Measurements from ENCODE around the gene PTOV1.

The PTOV1 gene

DNA sequence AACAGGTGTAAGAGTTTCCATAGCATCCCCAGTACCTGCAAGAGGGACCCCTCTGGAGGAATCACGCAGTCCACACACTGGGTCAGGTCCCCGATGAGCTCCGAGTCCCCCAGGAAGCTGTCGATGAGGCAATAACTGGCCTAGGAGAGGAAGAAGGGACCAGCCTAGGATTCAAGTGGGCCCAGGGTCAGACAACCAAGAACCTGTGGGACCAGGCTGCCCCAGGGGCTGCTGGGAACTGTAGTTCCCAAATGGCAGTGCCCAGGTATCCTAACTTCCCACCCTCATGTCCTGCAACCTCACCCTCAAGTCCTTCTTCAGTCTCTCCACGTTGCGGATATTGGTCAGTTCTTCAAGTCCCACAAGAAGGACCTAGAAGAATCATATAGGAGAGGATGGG lies 39.6 kb upstream of the PTOV1 start:
- Histone ChIP-seq H3K9me3 (ENCODE audit: control extremely low read depth in 1 of 5, control insufficient read depth in 4 of 5, insufficient read depth in 2 of 5, low read depth in 1 of 5, low read length in 4 of 5) (no peaks in the 10 kb centered on the region), H3K4me1 (ENCODE audit: control extremely low read depth in 1 of 4, control insufficient read depth in 4 of 4, insufficient read depth in 4 of 4, low read length in 3 of 4) (peaks cover 9 to 51% (median 36%) of the 10 kb centered on the region in 4 experiments), H3K36me3 (ENCODE audit: control insufficient read depth in 4 of 4, insufficient read depth in 4 of 4, low read length in 3 of 4) (peaks cover 0 to 4% (median 2%) of the 10 kb centered on the region in 4 experiments), H3K27me3 (replicated peaks in 2 of 5; ENCODE audit: control insufficient read depth in 4 of 5, insufficient read depth in 5 of 5, low read length in 4 of 5) (no peaks in the 10 kb centered on the region), H3K27ac (ENCODE audit: insufficient read depth in 1 of 2, low read depth in 1 of 2, low read length in 2 of 2, poor library complexity in 1 of 2, severe bottlenecking in 2 of 2) (no peak overlapping the region), H3K4me3 (ENCODE audit: control insufficient read depth in 1 of 7, extremely low read depth in 1 of 7, insufficient read depth in 4 of 7, low read depth in 2 of 7, low read length in 6 of 7) (no peak overlapping the region)
- CTCF ChIA-PET: interaction anchor here (1.2 to 3.5 kb wide), 4 partner anchors 37 to 122 kb away, joined by 3 to 8 read pairs (median 5); partner anchors contain the start of genes ADM5 and PTOV1
- POLR2A ChIA-PET: no interaction called here
- 92% methylated on average over 6 of the region's 6 CpGs for WGBS (ENCODE audit: insufficient coverage)
- no peak for DNase-seq

DNA sequence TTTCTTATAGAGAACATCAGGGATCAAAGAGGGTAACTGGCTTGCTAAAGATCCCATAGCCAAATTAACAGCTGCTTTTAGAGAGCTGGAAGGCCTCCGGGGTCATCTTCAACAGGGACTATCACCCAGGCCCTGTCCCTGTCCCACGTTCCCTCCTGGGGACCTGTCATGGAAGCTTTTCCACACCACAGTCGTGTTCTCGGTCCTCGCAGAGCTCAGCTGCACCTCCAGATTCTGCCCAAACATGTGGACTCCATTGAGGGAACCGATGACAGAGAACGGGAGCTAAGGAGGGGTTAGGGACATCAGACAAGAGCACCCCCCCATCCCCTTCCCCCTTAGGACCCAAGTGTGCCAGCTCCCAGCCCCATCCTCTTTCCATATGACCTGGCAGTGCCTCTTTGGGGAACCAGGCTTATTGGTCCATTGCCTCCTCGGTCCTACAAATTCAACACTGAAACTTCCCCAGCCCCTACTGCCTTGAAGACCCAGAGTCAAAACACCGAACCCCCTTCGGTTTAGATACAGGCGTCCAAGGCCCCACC lies 38.4 kb upstream of the PTOV1 start:
- CTCF ChIA-PET: interaction anchor here (1.2 to 3.5 kb wide), 3 partner anchors 38 to 124 kb away, joined by 3 to 8 read pairs (median 5); partner anchors contain the start of genes ADM5 and PTOV1
- Histone ChIP-seq H3K27me3 (replicated peaks in 2 of 5; ENCODE audit: control insufficient read depth in 4 of 5, insufficient read depth in 5 of 5, low read length in 4 of 5) (no peaks in the 10 kb centered on the region), H3K36me3 (ENCODE audit: control insufficient read depth in 4 of 4, insufficient read depth in 4 of 4, low read length in 3 of 4) (peaks cover 0 to 4% (median 0%) of the 10 kb centered on the region in 4 experiments), H3K4me3 (ENCODE audit: control insufficient read depth in 1 of 7, extremely low read depth in 1 of 7, insufficient read depth in 4 of 7, low read depth in 2 of 7, low read length in 6 of 7) (peak overlapping the region; percentile 60 to 100 (median 87)), H3K9me3 (ENCODE audit: control extremely low read depth in 1 of 5, control insufficient read depth in 4 of 5, insufficient read depth in 2 of 5, low read depth in 1 of 5, low read length in 4 of 5) (no peaks in the 10 kb centered on the region), H3K27ac (ENCODE audit: insufficient read depth in 1 of 2, low read depth in 1 of 2, low read length in 2 of 2, poor library complexity in 1 of 2, severe bottlenecking in 2 of 2) (peak overlapping the region; percentile 99), H3K4me1 (ENCODE audit: control extremely low read depth in 1 of 4, control insufficient read depth in 4 of 4, insufficient read depth in 4 of 4, low read length in 3 of 4) (peaks cover 9 to 49% (median 29%) of the 10 kb centered on the region in 4 experiments)
- POLR2A ChIA-PET: interaction anchor here (0.6 to 1.6 kb wide), 4 partner anchors 38 to 138 kb away, joined by 3 to 9 read pairs (median 4); partner anchors contain the start of genes AKT1S1, PTOV1 and TBC1D17
- WGBS (ENCODE audit: insufficient coverage): 51% methylated on average over 11 of the region's 11 CpGs
- DNase-seq: no peak

GRCh38 chr19:49812997-49813861 lies 37.7 kb upstream of the PTOV1 start, which contains the start of gene FUZ:
Gene FUZ, minus strand, starts transcription at chr19:49813292. Its CDS starts 186 bp downstream, at chr19:49813106.
- ChIA-PET CTCF (interaction anchor here (0.7 to 3.5 kb wide), 5 partner anchors 31 to 96 kb away, joined by 3 to 8 read pairs (median 3); partner anchors contain the start of gene PTOV1), POLR2A (interaction anchor here (0.6 to 1.6 kb wide), 5 partner anchors 37 to 138 kb away, joined by 3 to 9 read pairs (median 3); partner anchors contain the start of genes AKT1S1, PTOV1 and TBC1D17)
- H3K36me3 ChIP-seq (ENCODE audit: control insufficient read depth in 4 of 4, insufficient read depth in 4 of 4, low read length in 3 of 4): no peaks in the 10 kb centered on the region
- no peaks in the 10 kb centered on the region for H3K27me3 ChIP-seq (replicated peaks in 2 of 5; ENCODE audit: control insufficient read depth in 4 of 5, insufficient read depth in 5 of 5, low read length in 4 of 5)
- no peaks in the 10 kb centered on the region for H3K9me3 ChIP-seq (ENCODE audit: control extremely low read depth in 1 of 5, control insufficient read depth in 4 of 5, insufficient read depth in 2 of 5, low read depth in 1 of 5, low read length in 4 of 5)
- peak within 1 kb of the TSS; percentile 99 for H3K27ac ChIP-seq (ENCODE audit: insufficient read depth in 1 of 2, low read depth in 1 of 2, low read length in 2 of 2, poor library complexity in 1 of 2, severe bottlenecking in 2 of 2)
- H3K4me1 ChIP-seq (ENCODE audit: control extremely low read depth in 1 of 4, control insufficient read depth in 4 of 4, insufficient read depth in 4 of 4, low read length in 3 of 4): peaks cover 6 to 42% (median 22%) of the 10 kb centered on the region in 4 experiments
- peak within 1 kb of the TSS; percentile 60 to 100 (median 87) for H3K4me3 ChIP-seq (ENCODE audit: control insufficient read depth in 1 of 7, extremely low read depth in 1 of 7, insufficient read depth in 4 of 7, low read depth in 2 of 7, low read length in 6 of 7)
- peak; percentile 99 to 100 (median 99) for DNase-seq
- WGBS (ENCODE audit: insufficient coverage): 0% methylated on average over 28 of the region's 45 CpGs

- Histone ChIP-seq H3K4me1 (ENCODE audit: control extremely low read depth in 1 of 4, control insufficient read depth in 4 of 4, insufficient read depth in 4 of 4, low read length in 3 of 4) (peaks cover 6 to 41% (median 24%) of the 10 kb centered on the region in 4 experiments), H3K4me3 (ENCODE audit: control insufficient read depth in 1 of 7, extremely low read depth in 1 of 7, insufficient read depth in 4 of 7, low read depth in 2 of 7, low read length in 6 of 7) (peak overlapping the region in 4 of 7 experiments; percentile 86 to 94 (median 89))
Observed at GRCh38 chr19:49814010-49814409, 36.9 kb upstream of the PTOV1 start.

GRCh38 chr19:49816590-49816989 lies 34.4 kb upstream of the PTOV1 start:
- Histone ChIP-seq H3K27ac (ENCODE audit: insufficient read depth in 1 of 2, low read depth in 1 of 2, low read length in 2 of 2, poor library complexity in 1 of 2, severe bottlenecking in 2 of 2) (peak overlapping the region; percentile 97 to 99), H3K4me1 (ENCODE audit: control extremely low read depth in 1 of 4, control insufficient read depth in 4 of 4, insufficient read depth in 4 of 4, low read length in 3 of 4) (peaks cover 3 to 36% (median 25%) of the 10 kb centered on the region in 4 experiments), H3K27me3 (replicated peaks in 2 of 5; ENCODE audit: control insufficient read depth in 4 of 5, insufficient read depth in 5 of 5, low read length in 4 of 5) (no peaks in the 10 kb centered on the region), H3K4me3 (ENCODE audit: control insufficient read depth in 1 of 7, extremely low read depth in 1 of 7, insufficient read depth in 4 of 7, low read depth in 2 of 7, low read length in 6 of 7) (peak overlapping the region in 2 of 7 experiments; percentile 77 to 99), H3K36me3 (ENCODE audit: control insufficient read depth in 4 of 4, insufficient read depth in 4 of 4, low read length in 3 of 4) (peaks cover 0 to 14% (median 6%) of the 10 kb centered on the region in 4 experiments), H3K9me3 (ENCODE audit: control extremely low read depth in 1 of 5, control insufficient read depth in 4 of 5, insufficient read depth in 2 of 5, low read depth in 1 of 5, low read length in 4 of 5) (no peaks in the 10 kb centered on the region)
- POLR2A ChIA-PET: no interaction called here
- DNase-seq: no peak
- 97% methylated on average over 6 of the region's 14 CpGs for WGBS (ENCODE audit: insufficient coverage)
- CTCF ChIA-PET: no interaction called here

More at GRCh38 chr19:49814010-49814409, 36.9 kb upstream of the PTOV1 start:
- CTCF ChIA-PET: interaction anchor here (0.9 kb wide), 1 partner anchor 37 kb away, joined by 3 read pairs; the partner anchor contains the start of gene PTOV1
- 100% methylated on average over 1 of the region's 1 CpG for WGBS (ENCODE audit: insufficient coverage)
- POLR2A ChIA-PET: interaction anchor here (0.7 to 1.6 kb wide), 3 partner anchors 36 to 729 kb away, joined by 3 to 9 read pairs (median 3); partner anchors contain the start of gene PTOV1
- Histone ChIP-seq H3K27ac (ENCODE audit: insufficient read depth in 1 of 2, low read depth in 1 of 2, low read length in 2 of 2, poor library complexity in 1 of 2, severe bottlenecking in 2 of 2) (peak overlapping the region; percentile 99), H3K27me3 (replicated peaks in 2 of 5; ENCODE audit: control insufficient read depth in 4 of 5, insufficient read depth in 5 of 5, low read length in 4 of 5) (no peaks in the 10 kb centered on the region), H3K36me3 (ENCODE audit: control insufficient read depth in 4 of 4, insufficient read depth in 4 of 4, low read length in 3 of 4) (no peaks in the 10 kb centered on the region), H3K9me3 (ENCODE audit: control extremely low read depth in 1 of 5, control insufficient read depth in 4 of 5, insufficient read depth in 2 of 5, low read depth in 1 of 5, low read length in 4 of 5) (no peaks in the 10 kb centered on the region)
- DNase-seq: no peak

- Histone ChIP-seq H3K36me3 (ENCODE audit: control insufficient read depth in 4 of 4, insufficient read depth in 4 of 4, low read length in 3 of 4) (peaks cover 1 to 21% (median 10%) of the 10 kb centered on the region in 4 experiments), H3K4me3 (ENCODE audit: control insufficient read depth in 1 of 7, extremely low read depth in 1 of 7, insufficient read depth in 4 of 7, low read depth in 2 of 7, low read length in 6 of 7) (peak within 1 kb of the TSS; percentile 77 to 99 (median 92)), H3K27ac (ENCODE audit: insufficient read depth in 1 of 2, low read depth in 1 of 2, low read length in 2 of 2, poor library complexity in 1 of 2, severe bottlenecking in 2 of 2) (peak within 1 kb of the TSS; percentile 97 to 99), H3K9me3 (ENCODE audit: control extremely low read depth in 1 of 5, control insufficient read depth in 4 of 5, insufficient read depth in 2 of 5, low read depth in 1 of 5, low read length in 4 of 5) (no peaks in the 10 kb centered on the region), H3K27me3 (replicated peaks in 2 of 5; ENCODE audit: control insufficient read depth in 4 of 5, insufficient read depth in 5 of 5, low read length in 4 of 5) (no peaks in the 10 kb centered on the region), H3K4me1 (ENCODE audit: control extremely low read depth in 1 of 4, control insufficient read depth in 4 of 4, insufficient read depth in 4 of 4, low read length in 3 of 4) (peaks cover 3 to 26% (median 16%) of the 10 kb centered on the region in 4 experiments)
- ChIA-PET CTCF (interaction anchor here (1.0 to 1.4 kb wide), 2 partner anchors 26 to 39 kb away, joined by 3 to 4 read pairs; no protein-coding TSS in a partner anchor), POLR2A (interaction anchor here (1.0 to 1.3 kb wide), 2 partner anchors 13 to 47 kb away, joined by 3 to 4 read pairs; no protein-coding TSS in a partner anchor)
- WGBS (ENCODE audit: insufficient coverage): 0% methylated on average over 49 of the region's 57 CpGs
- peak; percentile 88 to 93 (median 93) for DNase-seq
Observed at GRCh38 chr19:49817964-49818648, 32.9 kb upstream of the PTOV1 start, which contains the start of gene MED25. Gene MED25, plus strand, starts transcription at chr19:49818289. Its CDS starts 53 bp downstream, at chr19:49818342.

Data from common myeloid progenitor, CD34-positive (primary cell).